ENCODE measurements around the gene FAM161B. TPM values are rescaled to one million over a fixed set of nuclear protein-coding genes. Genes with fewer than 3 reads are reported as not detected.
"Not testable (repeated sequence)": the region's sequence is repeated elsewhere in the genome, so short reads cannot be mapped to it uniquely, and the experiment has no call there.

FAM161B gene
- total RNA-seq (2014; rRNA removed; shearing (Covaris generic)), result 1.8 and 2.1 TPM in 2 replicates

GRCh38 chr14:73949752-73950734, at the start of gene FAM161B, which contains the start of gene COQ6:
TSS of gene FAM161B (minus strand) at chr14:73950094. CDS start at chr14:73950026, 68 bp downstream.
TSS of gene COQ6 (plus strand) at chr14:73950302. CDS start at chr14:73950333, 31 bp downstream.
- DNase-seq (ENCODE audit: low read depth), result peak; percentile 96

GRCh38 chr14:73998726-73999125, 48.8 kb upstream of the FAM161B start:
- DNase-seq (ENCODE audit: low read depth), result no peak

- DNase-seq (ENCODE audit: low read depth), result no peak
These were observed 48.1 kb upstream of the FAM161B start for GRCh38 chr14:73997944-73998447.

GRCh38 chr14:73997108-73997943, 47.4 kb upstream of the FAM161B start:
- DNase-seq (ENCODE audit: low read depth), result no peak

GRCh38 chr14:73996731-73997107, 46.8 kb upstream of the FAM161B start:
- no peak for DNase-seq (ENCODE audit: low read depth)

- DNase-seq (ENCODE audit: low read depth), result no peak
These were observed 46.1 kb upstream of the FAM161B start for GRCh38 chr14:73995977-73996378.

- not testable (repeated sequence) for DNase-seq (ENCODE audit: low read depth)
These were observed 45.0 kb upstream of the FAM161B start for GRCh38 chr14:73994926-73995325.

GRCh38 chr14:73991092-73991491, 41.2 kb upstream of the FAM161B start:
- DNase-seq (ENCODE audit: low read depth), result no peak

- not testable (repeated sequence) for DNase-seq (ENCODE audit: low read depth)
These were observed 38.8 kb upstream of the FAM161B start for GRCh38 chr14:73988656-73989055.

GRCh38 chr14:73988065-73988464, 38.2 kb upstream of the FAM161B start:
- DNase-seq (ENCODE audit: low read depth), result no peak

GRCh38 chr14:73977896-73978295, 28.0 kb upstream of the FAM161B start:
- DNase-seq (ENCODE audit: low read depth), result no peak

GRCh38 chr14:73976125-73976524, 26.2 kb upstream of the FAM161B start:
- DNase-seq (ENCODE audit: low read depth), result no peak

GRCh38 chr14:73973497-73973896, 23.6 kb upstream of the FAM161B start:
- no peak for DNase-seq (ENCODE audit: low read depth)

GRCh38 chr14:73968885-73969284, 19.0 kb upstream of the FAM161B start:
- DNase-seq (ENCODE audit: low read depth), result no peak

GRCh38 chr14:73965216-73965615, 15.3 kb upstream of the FAM161B start:
- DNase-seq (ENCODE audit: low read depth), result no peak

GRCh38 chr14:73961192-73961591, 11.3 kb upstream of the FAM161B start:
- no peak for DNase-seq (ENCODE audit: low read depth)

GRCh38 chr14:73958591-73958990, 8.7 kb upstream of the FAM161B start:
- no peak for DNase-seq (ENCODE audit: low read depth)

- no peak for DNase-seq (ENCODE audit: low read depth)
These were observed 5.8 kb upstream of the FAM161B start for GRCh38 chr14:73955674-73956073.

GRCh38 chr14:73953731-73954130, 3.8 kb upstream of the FAM161B start:
- DNase-seq (ENCODE audit: low read depth), result no peak

GRCh38 chr14:73945159-73945670, 4.7 kb downstream of the FAM161B start:
- DNase-seq (ENCODE audit: low read depth), result no peak

- no peak for DNase-seq (ENCODE audit: low read depth)
These were observed 5.3 kb downstream of the FAM161B start for GRCh38 chr14:73944432-73945158.
